C1 segment of cervical spinal cord (tissue), 14 donors: ENCODE data around the gene ADH4.
A peak's percentile ranks its signal among the peaks of the same experiment; 100 is the strongest.
"Not testable (repeated sequence)": the region's sequence is repeated elsewhere in the genome, so short reads cannot be mapped to it uniquely, and the experiment has no call there.

Experiments
- DNase-seq, 14 donors: peaks; one replicate each; lab custom pipeline; 2025; lab: John Stamatoyannopoulos, UW

Gene ADH4

DNA sequence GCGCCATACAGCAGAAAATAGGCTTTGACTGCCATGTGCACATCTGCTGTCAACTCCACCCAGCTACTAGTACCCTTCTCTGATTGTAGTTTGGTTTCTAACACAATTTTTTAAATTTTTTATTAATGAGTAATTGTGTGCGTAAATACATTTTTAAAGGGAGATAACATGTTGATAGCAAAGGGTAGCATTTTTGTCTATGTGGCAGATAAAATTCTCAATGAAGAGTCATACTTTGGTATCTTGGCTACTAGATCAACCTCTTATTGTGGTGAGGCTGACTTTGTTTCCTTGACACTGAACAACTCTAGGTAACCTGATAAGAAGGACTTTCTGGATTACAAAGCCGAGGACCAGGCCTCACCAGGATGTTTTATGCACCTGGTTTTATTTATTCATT lies 9.5 kb downstream of the ADH4 start:
- DNase-seq = no peak

DNA sequence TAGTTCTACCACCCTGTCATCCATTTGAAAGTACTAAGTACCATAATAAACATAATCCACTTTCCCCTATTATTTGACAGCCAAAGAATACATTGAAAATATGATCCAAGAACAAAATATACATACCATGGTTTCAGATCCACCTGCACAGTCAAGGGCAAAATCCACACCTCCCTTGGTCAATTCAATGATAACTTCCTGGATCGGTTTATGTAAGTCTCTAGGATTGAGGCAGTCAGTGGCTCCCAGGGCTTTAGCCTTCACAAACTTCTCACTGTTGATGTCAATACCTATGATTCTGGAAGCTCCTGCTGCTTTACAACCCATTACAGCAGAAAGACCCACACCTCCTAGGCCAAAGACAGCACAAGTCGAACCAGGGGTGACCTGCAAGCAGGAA lies 12.7 kb downstream of the ADH4 start:
- no peak for DNase-seq

DNA sequence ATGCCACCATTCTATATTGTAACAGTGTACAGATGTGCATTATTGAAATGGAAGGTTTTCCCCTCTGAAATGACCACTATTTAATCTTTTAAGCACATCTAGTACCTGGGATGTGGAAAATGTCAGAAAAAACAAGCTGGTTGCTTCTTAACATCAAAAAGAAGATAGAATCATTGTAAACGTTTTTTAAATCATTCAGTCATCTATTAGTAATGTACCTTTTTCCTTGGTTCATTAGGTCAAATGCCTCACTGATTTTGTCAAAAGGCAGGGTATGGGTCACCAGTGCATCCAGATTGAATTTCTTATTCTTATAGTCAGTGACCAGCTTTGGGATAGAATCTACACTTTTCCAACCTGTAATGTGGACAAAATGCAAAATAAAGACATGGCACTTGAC lies 17.7 kb downstream of the ADH4 start:
- DNase-seq = no peak

- no peak for DNase-seq
Observed at GRCh38 chr4:99121008-99121407, 23.1 kb downstream of the ADH4 start.

DNA sequence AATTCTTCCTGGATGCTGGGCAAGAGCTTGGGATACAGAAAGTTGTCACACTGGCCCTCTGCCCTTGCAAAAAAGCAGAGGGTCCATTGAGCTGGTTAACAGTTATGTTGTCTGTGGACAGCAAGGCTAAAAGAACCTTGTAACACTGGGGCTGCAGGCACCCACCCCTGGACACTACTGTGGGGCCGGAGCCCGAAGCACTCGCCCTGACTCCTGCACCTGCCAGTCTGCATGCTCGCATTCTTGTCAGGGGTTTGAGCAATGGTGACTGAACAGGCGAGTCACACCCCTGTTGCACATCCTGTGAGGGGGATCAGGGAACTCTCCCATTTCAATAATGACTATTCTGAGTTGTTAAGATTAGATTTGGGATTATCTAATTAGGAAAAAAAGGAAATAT lies 23.6 kb downstream of the ADH4 start:
- no peak for DNase-seq

- DNase-seq = no peak
Observed at GRCh38 chr4:99117876-99118693, 26.0 kb downstream of the ADH4 start.

DNA sequence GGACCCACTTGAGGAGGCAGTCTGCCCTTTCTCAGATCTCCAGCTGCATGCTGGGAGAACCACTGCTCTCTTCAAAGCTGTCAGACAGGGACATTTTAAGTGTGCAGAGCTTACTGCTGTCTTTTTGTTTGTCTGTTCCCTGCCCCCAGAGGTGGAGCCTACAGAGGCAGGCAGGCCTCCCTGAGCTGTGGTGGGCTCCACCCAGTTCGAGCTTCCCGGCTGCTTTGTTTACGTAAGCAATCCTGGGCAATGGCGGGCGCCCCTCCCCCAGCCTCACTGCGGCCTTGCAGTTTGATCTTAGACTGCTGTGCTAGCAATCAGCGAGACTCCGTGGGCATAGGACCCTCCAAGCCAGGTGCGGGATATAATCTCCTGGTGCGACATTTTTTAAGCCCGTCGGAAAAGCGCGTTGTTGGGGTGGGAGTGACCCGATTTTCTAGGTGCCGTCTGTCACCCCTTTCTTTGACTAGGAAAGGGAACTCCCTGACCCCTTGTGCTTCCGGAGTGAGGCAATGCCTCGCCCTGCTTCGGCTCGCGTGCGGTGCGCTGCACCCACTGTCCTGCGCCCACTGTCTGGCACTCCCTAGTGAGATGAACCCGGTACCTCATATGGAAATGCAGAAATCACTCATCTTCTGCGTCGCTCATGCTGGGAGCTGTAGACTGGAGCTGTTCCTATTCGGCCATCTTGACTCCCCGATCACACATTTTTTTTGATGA lies 26.8 kb downstream of the ADH4 start:
- not testable (repeated sequence) for DNase-seq

DNA sequence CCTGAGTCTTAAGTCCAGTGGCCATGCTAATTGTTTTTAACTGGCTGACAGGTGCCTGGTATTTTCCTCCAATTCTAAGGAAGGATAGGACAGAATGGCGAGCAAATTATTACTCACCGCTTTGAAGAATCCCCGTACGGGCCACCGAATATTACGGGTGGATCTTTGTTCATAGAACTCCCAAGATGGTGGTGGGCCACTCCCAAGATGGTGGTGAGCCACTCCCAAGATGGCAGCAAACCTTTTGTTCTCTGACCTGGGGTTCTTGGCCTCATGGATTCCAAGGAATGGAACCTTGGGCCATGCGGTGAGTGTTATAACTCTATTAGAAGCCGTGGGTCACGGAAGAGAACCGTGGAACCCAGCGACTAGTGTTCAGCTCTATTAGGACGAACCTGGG lies 34.8 kb downstream of the ADH4 start:
- not testable (repeated sequence) for DNase-seq

- DNase-seq = no peak
Observed at GRCh38 chr4:99104153-99104552, 39.9 kb downstream of the ADH4 start.

- no peak for DNase-seq
Observed at GRCh38 chr4:99103166-99103565, 40.9 kb downstream of the ADH4 start.

DNA sequence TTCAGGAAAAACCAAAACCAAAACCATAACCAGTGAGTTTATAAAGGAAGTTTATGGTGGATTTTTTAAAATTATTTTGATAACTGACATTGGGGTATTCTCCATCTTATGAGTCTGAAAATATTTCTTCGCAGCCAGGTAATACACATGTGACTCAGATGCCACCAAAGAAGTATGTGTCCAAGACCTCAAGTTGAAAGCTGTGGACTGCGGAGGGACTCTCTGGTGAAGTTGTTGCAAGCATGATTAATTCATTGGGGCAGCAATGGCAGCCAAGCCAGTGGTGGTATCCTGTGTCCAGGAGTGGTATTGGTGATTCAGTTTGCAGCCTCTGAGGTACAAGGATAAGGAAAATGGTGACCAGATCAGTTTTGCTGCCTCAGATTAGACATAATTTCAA lies 41.5 kb downstream of the ADH4 start:
- DNase-seq = no peak

DNA sequence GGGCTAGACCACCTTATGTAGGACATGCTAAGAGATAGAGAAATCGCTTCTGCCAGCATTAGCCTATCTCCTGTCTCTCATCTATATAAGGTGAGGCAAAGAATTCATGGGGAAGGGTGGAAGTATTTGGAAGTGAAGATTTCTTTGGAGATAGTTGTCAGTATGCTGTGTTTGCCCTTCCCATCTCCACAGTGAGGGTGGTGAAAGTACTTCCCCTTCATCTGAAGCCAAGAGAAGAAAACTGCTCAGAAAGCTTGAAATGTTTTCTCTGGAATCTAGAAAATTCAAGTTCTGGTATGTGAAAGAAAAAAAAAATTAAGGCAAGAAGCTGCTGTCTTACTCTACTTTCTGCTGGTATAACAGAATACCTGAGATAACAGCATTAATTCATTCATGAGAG lies 43.2 kb downstream of the ADH4 start:
- DNase-seq = no peak

GRCh38 chr4:99099814-99100213 lies 44.3 kb downstream of the ADH4 start:
- DNase-seq = not testable (repeated sequence)

GRCh38 chr4:99099311-99099710 lies 44.8 kb downstream of the ADH4 start:
- no peak for DNase-seq

- not testable (repeated sequence) for DNase-seq
Observed at GRCh38 chr4:99091841-99092240, 52.3 kb downstream of the ADH4 start.

- no peak for DNase-seq
Observed at GRCh38 chr4:99091216-99091575, 52.9 kb downstream of the ADH4 start.

DNA sequence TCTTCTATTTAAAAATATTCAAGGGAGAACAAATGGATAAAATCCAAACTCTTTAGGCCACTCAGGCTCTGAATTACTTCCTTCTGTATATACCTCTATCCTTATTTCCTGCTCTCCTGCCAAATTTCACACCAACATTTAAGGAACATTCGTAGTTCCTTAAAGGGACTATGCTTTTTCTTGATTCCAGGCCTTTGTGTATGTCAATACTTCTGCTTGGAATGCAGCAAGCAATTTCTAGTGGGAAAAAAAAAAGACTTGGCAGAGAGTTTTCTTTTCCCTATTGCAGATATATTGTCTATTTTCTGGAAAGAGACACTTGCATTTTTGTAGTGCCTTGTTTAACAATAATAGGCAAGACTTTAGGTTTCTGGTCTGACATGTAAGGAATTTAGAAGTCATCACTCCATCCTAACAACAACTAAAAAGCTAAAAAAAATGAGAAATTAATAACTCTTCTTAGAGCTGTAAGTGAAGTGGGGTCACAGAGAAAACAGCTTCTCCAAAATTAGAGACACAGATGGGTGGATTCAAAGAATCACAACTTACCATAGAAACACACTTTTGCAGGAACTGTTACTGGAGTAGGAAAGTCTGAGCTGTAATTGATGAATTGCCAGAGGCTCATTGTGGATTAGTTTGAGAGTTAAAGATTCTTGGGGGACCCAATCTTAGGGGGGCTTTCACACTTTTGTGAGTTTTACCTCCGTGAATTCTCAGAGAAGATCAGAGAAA lies 53.4 kb downstream of the ADH4 start:
- DNase-seq = no peak

DNA sequence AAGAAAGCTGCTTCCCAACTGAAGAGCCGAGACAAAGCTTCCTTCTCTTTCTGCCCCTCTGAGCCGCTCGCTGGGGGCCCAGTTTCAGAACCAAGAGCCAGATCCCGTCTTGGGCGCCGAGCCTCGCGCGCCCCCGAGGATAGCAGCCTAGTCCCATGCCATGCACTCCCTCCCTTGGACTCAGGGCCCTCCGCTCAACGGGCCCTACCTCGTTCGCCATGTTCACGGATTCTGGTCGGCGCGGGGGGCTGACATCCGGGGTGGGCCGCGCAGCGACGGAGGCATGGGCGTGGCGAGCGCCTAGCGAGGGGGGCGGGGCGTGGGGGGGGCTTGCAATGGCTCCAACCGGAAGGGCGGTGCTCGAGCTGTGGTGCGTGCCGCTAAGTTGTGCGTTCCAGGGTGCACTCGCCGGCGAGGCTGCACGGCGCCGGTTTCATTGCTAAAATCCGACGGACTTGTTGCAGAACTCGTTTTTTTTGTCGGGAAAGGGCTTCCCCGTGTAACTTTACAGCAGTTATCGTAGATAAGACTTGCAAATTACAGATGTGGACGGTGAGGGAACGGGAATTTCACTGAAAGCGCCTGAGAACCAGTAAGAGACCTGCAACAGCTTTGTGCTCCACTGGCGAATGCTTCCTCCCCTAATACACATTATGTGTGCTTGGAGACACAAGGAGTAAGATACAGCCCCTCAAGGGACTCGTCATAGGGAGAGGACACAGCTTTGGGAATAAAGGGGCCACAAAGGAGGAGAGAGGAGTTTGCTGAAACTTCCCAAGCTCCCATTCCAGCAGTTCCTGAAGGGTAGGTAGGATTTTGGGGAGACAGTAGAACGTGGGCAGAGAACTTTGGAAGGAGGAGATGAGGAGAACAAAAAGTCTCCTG lies 55.4 kb downstream of the ADH4 start, which contains the start of gene ADH5:
ADH5 (minus strand) TSS at position 308 of the 885 bp plus-strand sequence; CDS start at position 220, 88 bp downstream.
- peak in 13 of 14 donors; percentile 34 to 90 (median 75) for DNase-seq

- peak in 9 of 14 donors; percentile 31 to 76 (median 73) for DNase-seq
Observed at GRCh38 chr4:99088023-99088449, 56.1 kb downstream of the ADH4 start.

- no peak for DNase-seq
Observed at GRCh38 chr4:99084595-99084994, 59.5 kb downstream of the ADH4 start.

DNA sequence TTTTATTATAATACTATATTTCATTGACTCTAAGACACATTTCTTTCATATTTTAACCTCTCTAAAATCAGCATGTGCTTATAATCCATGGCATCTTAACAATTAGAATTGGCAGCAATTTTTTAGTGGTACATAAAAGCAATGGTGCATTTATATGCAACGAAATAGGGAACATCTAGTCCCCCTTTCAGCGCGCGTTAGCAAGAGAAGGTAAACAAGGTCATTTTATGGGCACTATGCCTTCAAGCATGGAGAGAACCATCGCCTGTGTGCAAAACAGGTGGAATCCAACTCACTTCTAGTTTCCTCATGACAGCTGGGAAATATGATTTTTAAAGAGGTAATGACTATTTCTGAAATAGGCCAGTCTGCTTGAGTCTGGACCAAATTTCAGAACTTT lies 61.9 kb downstream of the ADH4 start:
- DNase-seq = no peak
